ENCODE data around the gene RPGRIP1. TPM values are rescaled to one million over a fixed set of nuclear protein-coding genes. Genes with fewer than 3 reads are reported as not detected.

The RPGRIP1 gene
- total and polyA plus RNA-seq, 9 of the 15 experiments (the other 6 are each of a cell fraction or from before 2014, with no cell fraction given) = 0.47 to 0.95 (median 0.65) TPM; not detected in 1

GRCh38 chr14:21308479-21309237 lies 28.8 kb downstream of the RPGRIP1 start (continued):
- TF ChIP-seq RREB1 (CRISPR knock-in tag; IDR thresholded peaks at IDR 0.05) (no peak), PML (IDR thresholded peaks at IDR 0.05; ENCODE audit: low read length) (0 out of 2 replicates have a peak, but pooled peaks have one; percentile 46), TFAP4 (CRISPR knock-in tag; IDR thresholded peaks at IDR 0.05; ENCODE audit: borderline replicate concordance) (peak; percentile 39; the same call in 1 of the 2 replicates), MYC (IDR thresholded peaks at IDR 0.05; ENCODE audit: low read depth, low read length) (peak; percentile 98), MYC (CRISPR knock-in tag; IDR thresholded peaks at IDR 0.05; ENCODE audit: borderline replicate concordance, low read depth) (no peak; the same call in 1 of the 2 replicates), COPS2 (conservative IDR thresholded peaks at IDR 0.05) (no peak), ZNF318 (IDR thresholded peaks at IDR 0.05; ENCODE audit: borderline replicate concordance in 1 of 2, low read depth in 1 of 2) (0 out of 4 replicates have a peak, but pooled peaks of 1 of the 2 experiments have one; percentile 38), HDAC1 (IDR thresholded peaks at IDR 0.05) (peak in 1 of 2 experiments; percentile 67; a peak in 2 of 4 replicates)
- TF ChIP-seq, protein P1, sequence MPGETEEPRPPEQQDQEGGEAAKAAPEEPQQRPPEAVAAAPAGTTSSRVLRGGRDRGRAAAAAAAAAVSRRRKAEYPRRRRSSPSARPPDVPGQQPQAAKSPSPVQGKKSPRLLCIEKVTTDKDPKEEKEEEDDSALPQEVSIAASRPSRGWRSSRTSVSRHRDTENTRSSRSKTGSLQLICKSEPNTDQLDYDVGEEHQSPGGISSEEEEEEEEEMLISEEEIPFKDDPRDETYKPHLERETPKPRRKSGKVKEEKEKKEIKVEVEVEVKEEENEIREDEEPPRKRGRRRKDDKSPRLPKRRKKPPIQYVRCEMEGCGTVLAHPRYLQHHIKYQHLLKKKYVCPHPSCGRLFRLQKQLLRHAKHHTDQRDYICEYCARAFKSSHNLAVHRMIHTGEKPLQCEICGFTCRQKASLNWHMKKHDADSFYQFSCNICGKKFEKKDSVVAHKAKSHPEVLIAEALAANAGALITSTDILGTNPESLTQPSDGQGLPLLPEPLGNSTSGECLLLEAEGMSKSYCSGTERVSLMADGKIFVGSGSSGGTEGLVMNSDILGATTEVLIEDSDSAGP (CRISPR knock-in tag; IDR thresholded peaks at IDR 0.05) = no peak
